ENCODE data around the gene ATP9B. TPM values are rescaled to one million over a fixed set of nuclear protein-coding genes. Genes with fewer than 3 reads are reported as not detected.

Gene ATP9B
- total RNA-seq, 1 donor from 2014 or later = 39.7 TPM

- no peak for DNase-seq (ENCODE audit: low read depth)
These were observed 325.5 kb downstream of the ATP9B start for GRCh38 chr18:79394534-79395307.

- no peak for DNase-seq (ENCODE audit: low read depth)
These were observed 326.1 kb downstream of the ATP9B start for GRCh38 chr18:79395308-79395640.

GRCh38 chr18:79395761-79396404 is 326.7 kb downstream of the ATP9B start, which contains the start of gene NFATC1:
TSS of gene NFATC1 (plus strand) at chr18:79395930. CDS start at chr18:79396225, 295 bp downstream.
- DNase-seq (ENCODE audit: low read depth) = no peak

DNA sequence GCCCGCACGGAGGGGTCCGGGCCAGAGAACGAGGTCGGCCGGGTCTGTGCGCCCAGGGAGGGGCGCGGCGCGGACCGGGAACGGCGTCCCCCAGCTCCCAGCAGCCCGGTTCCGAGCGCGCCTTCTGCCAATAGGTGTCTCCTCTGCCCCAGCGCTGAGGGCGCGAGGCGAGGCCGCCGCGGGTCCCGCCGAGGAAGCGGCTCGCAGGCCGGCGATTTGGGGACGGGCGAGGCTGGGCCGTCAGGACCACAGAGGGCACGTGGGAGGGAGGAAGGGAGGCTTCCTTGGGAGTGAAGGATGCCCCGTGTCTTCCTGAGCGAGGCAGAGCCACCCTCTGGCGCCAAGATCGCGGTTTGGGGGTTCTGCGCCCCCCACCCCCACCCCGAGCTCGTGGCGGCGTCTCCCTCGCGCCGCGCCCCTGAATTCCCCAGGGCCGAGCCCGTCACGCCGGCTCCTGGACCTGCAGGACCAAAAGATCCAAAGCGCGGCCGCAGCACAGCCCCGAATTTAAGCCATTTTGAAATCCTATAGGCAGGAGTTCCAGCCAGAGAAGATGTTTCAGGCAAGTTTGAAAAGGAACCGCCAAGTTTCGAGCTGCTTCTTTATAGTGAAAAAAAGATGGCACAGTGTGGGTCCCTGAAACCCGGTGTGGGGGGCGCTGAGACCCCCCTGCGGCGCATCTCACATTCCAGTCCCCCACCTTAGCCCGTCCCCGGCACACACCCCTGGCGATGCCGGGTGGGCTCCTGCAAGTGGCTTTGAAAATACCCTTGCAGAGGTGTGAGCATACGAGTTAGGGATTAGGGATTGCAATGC is 327.4 kb downstream of the ATP9B start:
- DNase-seq (ENCODE audit: low read depth) = no peak

DNA sequence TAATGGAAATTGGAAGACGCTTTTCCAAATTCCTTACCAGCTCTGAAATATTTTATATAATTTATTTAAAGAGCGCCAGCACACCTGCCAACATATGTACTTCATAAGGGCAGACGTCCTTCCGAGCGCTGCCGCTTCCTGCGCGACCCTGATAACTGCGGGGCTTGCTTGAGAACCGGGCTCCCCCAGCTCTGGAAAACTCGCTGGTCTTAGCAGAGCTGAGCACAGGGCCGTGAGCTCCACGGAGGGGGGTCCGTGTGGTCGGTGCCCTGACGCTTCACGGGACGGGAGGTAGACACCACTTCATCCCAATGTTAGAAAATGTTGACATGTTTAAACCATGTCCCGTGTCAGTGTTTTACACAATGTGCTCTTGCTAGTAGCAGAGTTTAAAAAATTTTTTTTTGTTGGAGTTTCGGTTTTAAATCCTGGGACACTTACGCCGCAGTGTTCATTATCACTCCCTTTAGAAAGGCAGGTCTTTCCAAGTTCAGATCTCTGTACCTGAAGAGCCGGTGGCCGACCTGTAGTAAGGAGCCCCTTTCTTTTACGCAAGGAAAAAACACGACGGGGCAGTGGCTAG is 328.1 kb downstream of the ATP9B start:
- no peak for DNase-seq (ENCODE audit: low read depth)

DNA sequence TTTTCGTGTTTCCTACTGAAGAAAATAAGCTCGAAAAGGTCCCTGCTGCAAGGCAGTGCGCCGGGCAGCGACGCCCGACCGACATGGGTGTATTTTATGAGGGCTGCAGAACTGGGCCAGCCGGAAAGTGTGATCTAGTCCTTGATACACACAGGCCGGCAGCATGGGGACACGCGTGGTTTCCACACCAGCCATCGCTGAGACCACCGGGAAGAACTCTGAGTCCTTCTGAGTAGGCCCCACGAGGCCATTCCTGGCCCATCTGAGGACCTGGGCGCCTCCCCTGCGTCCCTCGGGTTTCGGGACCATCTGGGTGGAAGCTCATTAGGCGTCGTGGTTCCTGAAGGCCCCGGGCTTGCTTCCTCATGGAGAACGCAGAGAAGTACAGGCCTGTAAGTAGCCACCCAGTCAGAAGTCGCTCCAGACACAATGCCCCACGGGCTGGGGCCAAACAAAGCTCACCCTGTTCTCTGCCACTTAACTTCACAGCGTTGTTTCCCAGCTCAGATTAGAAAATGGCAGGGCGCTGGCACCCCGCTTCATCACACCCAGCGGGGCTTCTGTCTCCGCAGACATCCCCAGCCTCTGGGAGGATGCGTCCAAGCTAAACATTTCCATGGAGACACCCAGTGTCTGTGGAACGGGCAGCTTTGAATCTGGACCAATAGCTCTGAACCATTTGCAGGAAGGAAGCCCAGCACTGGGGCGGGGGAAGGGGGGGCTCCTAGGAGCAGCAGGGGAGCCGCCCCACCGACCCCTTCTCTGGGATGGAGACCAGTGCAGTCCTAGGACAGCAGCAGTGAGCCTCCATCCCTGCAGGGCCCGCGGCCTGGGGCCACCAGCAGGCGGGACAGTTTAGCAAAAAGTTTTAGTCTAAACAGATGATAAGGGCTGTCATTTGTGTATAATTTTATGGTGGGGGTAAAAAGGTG is 328.9 kb downstream of the ATP9B start:
- no peak for DNase-seq (ENCODE audit: low read depth)

GRCh38 chr18:79399275-79400081 is 330.3 kb downstream of the ATP9B start:
- no peak for DNase-seq (ENCODE audit: low read depth)

GRCh38 chr18:79400091-79400590 is 330.9 kb downstream of the ATP9B start:
- no peak for DNase-seq (ENCODE audit: low read depth)

- no peak for DNase-seq (ENCODE audit: low read depth)
These were observed 331.6 kb downstream of the ATP9B start for GRCh38 chr18:79400591-79401381.

DNA sequence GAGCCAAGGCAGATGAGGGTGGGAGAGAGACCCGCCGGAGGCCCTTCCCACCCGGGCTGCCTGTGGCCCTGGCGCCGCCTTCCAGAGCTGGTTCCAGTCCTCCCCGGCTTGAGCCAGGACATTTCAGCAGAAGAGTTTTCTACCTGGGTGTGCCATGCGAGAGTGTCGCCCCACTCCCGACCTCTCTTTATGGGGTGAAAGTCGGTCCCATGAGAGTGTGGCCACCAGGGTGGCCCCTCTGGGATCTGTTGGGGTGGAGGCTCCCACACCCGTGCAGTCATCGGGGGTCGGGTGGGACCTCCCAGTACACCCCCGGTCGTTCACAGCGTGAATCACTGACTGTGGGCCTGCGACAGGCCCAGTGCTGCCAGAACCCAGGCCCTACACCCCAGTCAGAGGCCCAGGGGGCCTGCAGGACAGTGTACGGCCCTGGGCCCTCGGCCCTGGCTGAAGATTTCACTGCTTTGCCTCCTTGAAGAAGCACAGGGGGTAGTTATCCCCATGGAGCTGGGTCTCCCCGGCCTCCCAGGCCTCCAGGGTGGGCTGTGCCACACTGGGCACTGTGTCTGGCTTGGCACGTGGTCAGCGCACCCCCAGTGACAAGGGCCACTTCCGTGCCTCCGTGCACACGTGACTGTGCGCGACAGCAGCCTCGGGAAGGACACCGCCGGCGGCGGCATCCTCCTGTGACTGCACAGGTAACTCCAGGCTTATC is 332.5 kb downstream of the ATP9B start:
- DNase-seq (ENCODE audit: low read depth) = no peak

- no peak for DNase-seq (ENCODE audit: low read depth)
These were observed 333.0 kb downstream of the ATP9B start for GRCh38 chr18:79402209-79402576.

- DNase-seq (ENCODE audit: low read depth) = no peak
These were observed 334.0 kb downstream of the ATP9B start for GRCh38 chr18:79402977-79403722.

GRCh38 chr18:79403723-79404566 is 334.8 kb downstream of the ATP9B start:
- DNase-seq (ENCODE audit: low read depth) = no peak

- no peak for DNase-seq (ENCODE audit: low read depth)
These were observed 335.3 kb downstream of the ATP9B start for GRCh38 chr18:79404567-79404910.

GRCh38 chr18:79405019-79405780 is 336.0 kb downstream of the ATP9B start:
- DNase-seq (ENCODE audit: low read depth) = no peak
